A673 (cell line): ENCODE results near the gene KIRREL3. TPM values are rescaled to one million over a fixed set of nuclear protein-coding genes. Genes with fewer than 3 reads are reported as not detected.

Experiments
- BruUV-seq: library from RNA; stranded (reverse); fragments of 400-500 nt; replicated peaks from 2 replicates; lab custom pipeline; 2021; lab: Mats Ljungman, UMichigan
- CTCF ChIA-PET: fragments of 300-600 bp; sonication (Branson Sonifier 250); formaldehyde crosslinking; loops from one replicate; lab custom pipeline; 2022; ENCODE audit warnings: antibody characterized with exemption; lab: Charles Lee
- POLR2A ChIA-PET: fragments of 300-600 bp; sonication (Branson Sonifier 250); formaldehyde crosslinking; loops from one replicate; lab custom pipeline; 2022; ENCODE audit warnings: antibody characterized with exemption; ENCODE audit not compliant: low non-redundant PET; lab: Charles Lee
- DNase-seq: peaks from one replicate; pipeline ENCODE4 v3.0.0-alpha.2; 2015; ENCODE audit warnings: low spot score
- H3K27ac ChIP-seq: fragments of 200-600 bp; sonication (generic); 2 replicates; pipeline ENCODE4 v1.5.1; 2016; ENCODE audit warnings: mixed run types, low read depth, mild to moderate bottlenecking, mixed read lengths, antibody characterized with exemption, low read length; ENCODE audit not compliant: poor library complexity, severe bottlenecking
- H3K27me3 ChIP-seq: fragments of 200-600 bp; sonication (generic); replicated peaks from 2 replicates; pipeline ENCODE4 v1.6.1; 2017; ENCODE audit warnings: mixed run types, low read depth, mild to moderate bottlenecking, mixed read lengths, antibody characterized with exemption, low read length; ENCODE audit not compliant: insufficient read depth, poor library complexity
- H3K36me3 ChIP-seq: fragments of 200-600 bp; sonication (generic); 2 replicates; pipeline ENCODE4 v1.6.1; 2016; ENCODE audit warnings: mixed run types, mild to moderate bottlenecking, mixed read lengths, antibody characterized with exemption, low read length; ENCODE audit not compliant: insufficient read depth, poor library complexity, severe bottlenecking
- H3K4me1 ChIP-seq: fragments of 200-600 bp; sonication (generic); 2 replicates; pipeline ENCODE4 v1.6.1; 2017; ENCODE audit warnings: mixed run types, mild to moderate bottlenecking, mixed read lengths, antibody characterized with exemption, low read length; ENCODE audit not compliant: insufficient read depth, poor library complexity, severe bottlenecking
- H3K4me3 ChIP-seq: fragments of 200-600 bp; sonication (generic); 2 replicates; pipeline ENCODE4 v1.5.1; 2016; ENCODE audit warnings: low read depth, mixed run types, mild to moderate bottlenecking, mixed read lengths, low read length; ENCODE audit not compliant: poor library complexity, severe bottlenecking
- H3K9me3 ChIP-seq: fragments of 200-600 bp; sonication (generic); 2 replicates; pipeline ENCODE4 v1.6.1; 2016; ENCODE audit warnings: mixed run types, low read depth, mild to moderate bottlenecking, mixed read lengths, antibody characterized with exemption, low read length; ENCODE audit not compliant: poor library complexity, severe bottlenecking
- EZH2 ChIP-seq: fragments of 200-600 bp; sonication (generic); IDR thresholded peaks from 2 replicates; pipeline ENCODE4 v1.6.1; 2017; ENCODE audit warnings: borderline replicate concordance, low read depth, mild to moderate bottlenecking, mixed read lengths, antibody characterized with exemption, low read length; ENCODE audit not compliant: poor library complexity, severe bottlenecking
- intact Hi-C: fragments of 100-400 bp; cut with micrococcal nuclease; formaldehyde crosslinking; loops from one replicate; pipeline ENCODE4 v1.10.0; 2022; ENCODE audit not compliant: unreplicated experiment
- total RNA-seq: library from RNA; stranded (reverse); gene quantifications from 2 replicates; pipeline ENCODE4 v1.2.3, GENCODE V29; 2021
- TF ChIP-seq, protein P1 (sequence below): fragments of 300-800, 200-600 bp; sonication (generic); conservative IDR thresholded peaks from 2 replicates; pipeline ENCODE4 v1.5.1; 2017; ENCODE audit warnings: low read depth, mild to moderate bottlenecking, antibody characterized with exemption, low read length, moderate library complexity, mixed read lengths

Gene KIRREL3
- total RNA-seq, 1 experiment from 2014 or later: not detected

DNA sequence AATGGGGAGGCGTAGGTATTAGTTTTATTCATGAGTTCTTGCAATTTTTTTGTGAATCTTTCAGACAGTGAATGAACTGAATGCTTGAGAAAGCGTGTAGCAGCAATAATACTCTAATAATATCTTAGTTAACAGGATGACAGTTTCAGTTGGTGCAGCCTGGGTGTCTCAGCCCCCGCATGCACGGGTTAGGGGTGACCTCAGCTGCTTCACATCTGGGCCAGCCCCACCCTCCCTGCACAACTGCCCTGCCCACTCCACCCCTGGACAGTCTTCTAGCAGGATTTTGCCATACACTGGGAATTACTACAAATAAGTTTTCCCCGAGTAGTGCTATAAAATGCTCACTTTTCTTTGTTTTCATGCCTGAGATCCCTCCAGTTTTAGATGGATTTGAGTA, 561.9 kb downstream of the KIRREL3 start:
- TF ChIP-seq, protein P1, sequence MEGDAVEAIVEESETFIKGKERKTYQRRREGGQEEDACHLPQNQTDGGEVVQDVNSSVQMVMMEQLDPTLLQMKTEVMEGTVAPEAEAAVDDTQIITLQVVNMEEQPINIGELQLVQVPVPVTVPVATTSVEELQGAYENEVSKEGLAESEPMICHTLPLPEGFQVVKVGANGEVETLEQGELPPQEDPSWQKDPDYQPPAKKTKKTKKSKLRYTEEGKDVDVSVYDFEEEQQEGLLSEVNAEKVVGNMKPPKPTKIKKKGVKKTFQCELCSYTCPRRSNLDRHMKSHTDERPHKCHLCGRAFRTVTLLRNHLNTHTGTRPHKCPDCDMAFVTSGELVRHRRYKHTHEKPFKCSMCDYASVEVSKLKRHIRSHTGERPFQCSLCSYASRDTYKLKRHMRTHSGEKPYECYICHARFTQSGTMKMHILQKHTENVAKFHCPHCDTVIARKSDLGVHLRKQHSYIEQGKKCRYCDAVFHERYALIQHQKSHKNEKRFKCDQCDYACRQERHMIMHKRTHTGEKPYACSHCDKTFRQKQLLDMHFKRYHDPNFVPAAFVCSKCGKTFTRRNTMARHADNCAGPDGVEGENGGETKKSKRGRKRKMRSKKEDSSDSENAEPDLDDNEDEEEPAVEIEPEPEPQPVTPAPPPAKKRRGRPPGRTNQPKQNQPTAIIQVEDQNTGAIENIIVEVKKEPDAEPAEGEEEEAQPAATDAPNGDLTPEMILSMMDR: no peak
- no peak for TF ChIP-seq EZH2
- Histone ChIP-seq H3K36me3 (no peaks in the 10 kb centered on the region), H3K4me3 (no peak overlapping the region), H3K27me3 (no peaks in the 10 kb centered on the region), H3K9me3 (no peaks in the 10 kb centered on the region), H3K27ac (no peak overlapping the region), H3K4me1 (no peaks in the 10 kb centered on the region)
- no TSS peak for BruUV-seq
- DNase-seq: no peak
- intact Hi-C loops: no loop called here
- ChIA-PET CTCF (no interaction called here), POLR2A (no interaction called here)

DNA sequence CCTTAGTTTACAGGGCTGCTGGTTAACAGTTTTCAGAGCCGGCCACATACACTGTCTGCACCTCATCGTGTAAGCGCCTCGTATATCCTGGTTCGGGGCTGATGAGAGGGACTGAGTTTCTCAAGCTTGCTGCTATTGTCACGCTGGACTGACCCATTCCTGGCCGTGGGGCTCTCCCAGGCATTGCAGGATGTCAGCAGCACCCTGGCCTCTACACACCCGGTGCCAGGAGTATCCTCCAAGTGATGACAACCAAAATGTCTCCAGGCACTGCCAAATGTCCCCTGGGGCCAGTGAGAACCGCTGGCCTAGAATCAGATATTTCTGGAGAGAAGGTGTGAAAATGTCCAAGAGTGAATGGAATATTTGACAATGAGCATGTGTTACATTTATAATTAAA, 562.3 kb downstream of the KIRREL3 start:
- intact Hi-C loops: no loop called here
- Histone ChIP-seq H3K4me1 (no peaks in the 10 kb centered on the region), H3K4me3 (no peak overlapping the region), H3K27ac (no peak overlapping the region), H3K27me3 (no peaks in the 10 kb centered on the region), H3K9me3 (no peaks in the 10 kb centered on the region), H3K36me3 (no peaks in the 10 kb centered on the region)
- ChIA-PET POLR2A (no interaction called here), CTCF (no interaction called here)
- TF ChIP-seq, protein P1: no peak
- TF ChIP-seq EZH2: no peak
- no TSS peak for BruUV-seq
- no peak for DNase-seq

DNA sequence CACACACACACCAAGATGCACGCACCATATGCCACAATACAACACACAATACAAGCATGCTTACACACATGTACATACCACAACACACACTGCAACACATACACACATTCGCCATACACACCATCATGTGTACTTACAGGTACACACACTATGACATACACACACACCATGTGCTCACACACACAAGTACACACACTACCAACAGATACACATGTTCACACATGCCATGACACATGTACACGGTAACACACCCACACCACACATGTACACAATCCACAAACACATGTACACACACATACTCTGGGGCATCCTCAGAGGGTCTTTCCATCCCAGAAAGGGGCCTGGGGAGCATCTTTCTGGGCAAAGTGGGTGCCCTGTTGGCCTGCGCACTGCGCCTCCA, 562.8 kb downstream of the KIRREL3 start:
- ChIA-PET CTCF (no interaction called here), POLR2A (no interaction called here)
- no peak for TF ChIP-seq EZH2
- TF ChIP-seq, protein P1: no peak
- intact Hi-C loops: no loop called here
- no peaks in the 10 kb centered on the region for H3K27me3 ChIP-seq
- no peaks in the 10 kb centered on the region for H3K36me3 ChIP-seq
- H3K9me3 ChIP-seq: no peaks in the 10 kb centered on the region
- DNase-seq: no peak
- H3K4me1 ChIP-seq: no peaks in the 10 kb centered on the region
- no peak overlapping the region for H3K27ac ChIP-seq
- BruUV-seq: no TSS peak
- H3K4me3 ChIP-seq: no peak overlapping the region
